CD4-positive, alpha-beta T cell treated with Interleukin-6 at 100 ng/mL for 8 hours (primary cell): ENCODE results near the gene NEDD1.

Source experiments
- DNase-seq: peaks from one replicate; pipeline ENCODE4 v3.0.0-alpha.2; 2020; ENCODE audit warnings: mixed read lengths, low spot score

Gene NEDD1, protein sequence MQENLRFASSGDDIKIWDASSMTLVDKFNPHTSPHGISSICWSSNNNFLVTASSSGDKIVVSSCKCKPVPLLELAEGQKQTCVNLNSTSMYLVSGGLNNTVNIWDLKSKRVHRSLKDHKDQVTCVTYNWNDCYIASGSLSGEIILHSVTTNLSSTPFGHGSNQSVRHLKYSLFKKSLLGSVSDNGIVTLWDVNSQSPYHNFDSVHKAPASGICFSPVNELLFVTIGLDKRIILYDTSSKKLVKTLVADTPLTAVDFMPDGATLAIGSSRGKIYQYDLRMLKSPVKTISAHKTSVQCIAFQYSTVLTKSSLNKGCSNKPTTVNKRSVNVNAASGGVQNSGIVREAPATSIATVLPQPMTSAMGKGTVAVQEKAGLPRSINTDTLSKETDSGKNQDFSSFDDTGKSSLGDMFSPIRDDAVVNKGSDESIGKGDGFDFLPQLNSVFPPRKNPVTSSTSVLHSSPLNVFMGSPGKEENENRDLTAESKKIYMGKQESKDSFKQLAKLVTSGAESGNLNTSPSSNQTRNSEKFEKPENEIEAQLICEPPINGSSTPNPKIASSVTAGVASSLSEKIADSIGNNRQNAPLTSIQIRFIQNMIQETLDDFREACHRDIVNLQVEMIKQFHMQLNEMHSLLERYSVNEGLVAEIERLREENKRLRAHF

DNA sequence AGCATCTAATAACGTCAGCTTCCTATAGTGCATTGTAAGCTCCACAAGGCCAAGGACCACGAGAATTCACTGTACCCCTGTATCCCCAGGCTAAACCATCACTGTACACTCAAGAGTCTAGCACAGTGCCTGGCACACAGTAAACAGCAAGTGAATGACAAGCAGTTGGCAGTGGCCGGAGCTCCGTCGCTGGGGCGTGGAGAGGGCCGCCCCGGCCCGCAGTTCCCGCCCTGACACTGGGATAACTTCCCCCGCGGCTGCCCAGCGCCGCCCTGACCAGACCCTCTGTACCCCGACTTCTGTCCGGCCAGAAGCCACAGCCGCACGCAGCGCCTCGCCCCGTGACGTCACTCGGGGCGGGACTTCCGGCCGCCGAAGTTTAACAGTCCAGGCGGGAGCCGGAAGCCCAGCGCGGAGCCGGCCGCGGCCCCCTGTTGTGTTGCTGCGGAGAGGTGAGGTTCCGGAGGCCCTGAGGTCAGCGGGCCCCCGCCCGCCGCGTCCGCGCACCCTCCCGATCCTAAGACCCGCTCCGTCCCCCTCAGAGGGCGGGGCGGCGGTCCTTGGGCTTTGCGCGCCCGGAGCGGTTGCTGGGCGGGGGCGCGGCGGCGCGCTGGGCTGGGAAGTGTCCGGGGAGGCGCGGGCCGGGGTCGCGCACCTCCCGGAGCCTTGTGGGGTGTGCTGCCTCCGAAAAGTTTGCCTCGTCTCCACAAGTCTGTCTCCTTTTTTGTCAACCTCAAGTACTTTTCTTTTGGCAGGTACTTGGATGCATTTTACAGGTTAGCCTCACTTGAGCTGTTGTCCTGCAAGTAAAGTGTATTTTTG is at the start of gene NEDD1:
Gene NEDD1 (plus strand): TSS at position 409 of the 822 bp plus-strand sequence. CDS start 2,503 bp downstream, outside the sequence.
- DNase-seq: peak; percentile 76

- DNase-seq: no peak
Observed at GRCh38 chr12:96858162-96858561, 48.9 kb upstream of the NEDD1 start.

GRCh38 chr12:96861656-96862055 is 45.4 kb upstream of the NEDD1 start:
- DNase-seq: no peak

DNA sequence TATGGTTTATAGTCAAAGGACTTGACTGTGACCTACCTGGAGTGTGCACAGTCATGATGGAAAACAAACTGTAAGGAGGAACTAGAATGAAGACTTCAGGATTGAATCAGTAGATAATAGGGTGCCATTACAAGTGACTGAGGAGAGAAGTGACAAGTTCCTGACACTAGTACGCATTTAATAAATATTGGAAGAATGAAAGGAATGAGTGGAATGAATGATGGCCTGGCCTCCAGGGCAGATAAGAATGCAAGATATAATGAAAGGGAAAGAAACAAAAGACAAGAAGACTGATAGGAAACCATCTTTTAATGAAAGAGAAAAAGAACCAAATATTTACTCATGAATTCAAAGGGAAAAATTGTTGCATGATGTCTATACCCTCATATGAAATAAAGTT is 44.7 kb upstream of the NEDD1 start:
- no peak for DNase-seq

- DNase-seq: no peak
Observed at GRCh38 chr12:96864335-96864734, 42.7 kb upstream of the NEDD1 start.

- DNase-seq: no peak
Observed at GRCh38 chr12:96866801-96867590, 40.1 kb upstream of the NEDD1 start.

GRCh38 chr12:96870946-96871345 is 36.1 kb upstream of the NEDD1 start:
- DNase-seq: no peak

DNA sequence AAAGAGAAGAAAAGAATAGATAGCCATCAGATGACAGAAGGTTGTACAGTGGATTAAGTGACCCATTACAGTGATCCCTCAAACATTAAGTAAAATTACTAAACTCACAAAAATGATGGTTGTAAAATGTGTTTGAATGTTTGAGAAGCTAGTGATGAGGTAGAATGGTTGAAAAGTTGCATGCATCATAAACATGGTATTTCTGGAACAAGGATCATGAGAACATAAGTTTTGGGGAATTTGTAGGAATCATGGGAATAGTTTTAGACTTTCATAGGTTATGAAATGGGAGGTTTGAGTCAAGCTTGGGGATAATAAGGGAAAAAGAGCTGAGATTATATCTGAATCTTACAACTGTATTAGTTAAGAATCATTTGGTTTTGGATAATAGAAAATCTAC is 34.1 kb upstream of the NEDD1 start:
- DNase-seq: no peak

DNA sequence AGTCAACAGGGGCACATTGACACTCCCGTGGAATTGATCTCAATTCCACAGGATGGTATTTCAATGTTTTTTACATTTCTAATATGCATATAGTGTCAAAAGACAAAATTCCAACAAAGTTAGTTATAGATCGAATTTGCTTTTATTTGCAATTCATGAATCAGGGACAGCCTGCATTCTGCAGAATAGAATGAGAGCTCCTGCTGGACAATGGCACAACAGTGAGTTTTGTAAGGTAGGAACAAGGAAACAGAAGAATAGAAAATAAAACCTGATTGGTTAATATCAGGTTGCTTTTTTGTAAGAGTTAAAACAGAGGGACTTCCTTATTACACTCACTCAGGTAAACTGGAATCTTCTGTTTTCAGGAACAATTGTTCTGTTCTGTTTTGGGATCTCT is 32.8 kb upstream of the NEDD1 start:
- no peak for DNase-seq

- no peak for DNase-seq
Observed at GRCh38 chr12:96876966-96877365, 30.1 kb upstream of the NEDD1 start.

GRCh38 chr12:96878704-96879103 is 28.4 kb upstream of the NEDD1 start:
- DNase-seq: no peak

- no peak for DNase-seq
Observed at GRCh38 chr12:96879301-96879700, 27.8 kb upstream of the NEDD1 start.

- no peak for DNase-seq
Observed at GRCh38 chr12:96880220-96880619, 26.8 kb upstream of the NEDD1 start.

DNA sequence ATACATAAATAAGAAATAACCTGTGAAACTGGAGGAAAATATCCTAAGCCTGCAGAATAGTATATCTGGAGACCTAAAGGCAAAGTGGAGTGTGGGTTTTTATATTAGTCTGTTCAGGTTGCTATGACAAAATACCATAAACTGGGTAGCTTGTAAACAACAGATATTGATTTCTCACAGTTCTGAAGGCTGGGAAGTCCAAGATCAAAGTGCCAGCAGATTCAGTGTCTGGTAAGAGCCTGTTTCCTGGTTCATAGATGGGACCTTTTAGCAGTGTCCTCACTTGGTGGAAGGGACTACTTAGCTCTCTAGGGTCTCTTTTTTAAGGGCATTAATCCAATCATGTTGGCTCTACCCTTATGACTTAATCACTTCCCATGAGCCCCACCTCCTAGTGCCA is 25.4 kb upstream of the NEDD1 start:
- DNase-seq: no peak

DNA sequence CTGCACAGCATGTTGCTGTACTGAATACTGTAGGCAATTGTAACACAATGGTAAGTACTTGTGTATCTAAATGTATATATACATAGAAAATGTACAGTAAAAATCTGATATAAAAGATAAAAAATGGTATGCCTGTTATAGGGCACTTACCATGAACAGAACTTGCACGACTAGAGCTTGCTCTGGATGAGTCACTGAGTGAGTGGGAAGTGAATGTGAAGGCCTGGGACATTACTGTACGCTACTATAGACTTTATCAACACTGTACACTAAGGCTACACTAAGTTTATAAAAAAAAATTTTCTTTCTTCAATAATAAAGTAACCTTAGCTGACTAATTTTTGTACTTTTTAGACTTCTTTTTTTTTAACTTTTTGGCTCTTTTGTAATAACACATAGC is 24.2 kb upstream of the NEDD1 start:
- no peak for DNase-seq

- no peak for DNase-seq
Observed at GRCh38 chr12:96883571-96883970, 23.5 kb upstream of the NEDD1 start.

DNA sequence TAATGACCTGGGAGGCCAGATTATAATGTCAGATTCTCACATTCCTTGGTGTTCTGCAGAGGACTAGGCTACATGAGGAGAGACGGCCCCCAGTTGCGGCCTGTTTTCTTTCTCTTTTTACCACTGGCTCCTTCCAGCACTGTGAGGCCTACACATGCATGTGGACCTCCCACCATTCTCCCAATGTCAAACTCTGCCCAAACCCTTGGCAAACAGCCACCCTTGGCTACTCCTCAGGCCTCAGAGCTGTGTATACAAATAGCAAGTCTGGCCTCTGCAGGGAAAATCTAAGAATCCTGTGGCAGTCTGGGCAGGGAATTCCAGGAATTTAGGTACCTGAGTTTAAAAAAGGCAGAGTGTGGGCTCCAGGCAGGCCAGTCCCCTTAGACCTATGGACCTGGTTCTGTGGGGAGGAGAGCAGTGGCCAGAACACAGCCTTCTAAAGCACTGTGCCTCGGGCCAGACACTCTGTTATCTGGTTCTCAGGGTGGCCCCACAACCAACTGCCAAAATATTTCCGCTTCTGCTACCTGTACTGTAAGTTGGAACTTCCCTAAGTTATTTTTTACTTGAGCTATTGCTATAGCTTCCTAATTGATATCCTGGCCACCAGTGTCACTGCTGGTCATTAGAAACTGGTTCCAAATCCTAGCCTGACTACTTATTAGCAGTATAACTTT is 19.9 kb upstream of the NEDD1 start:
- DNase-seq: no peak

DNA sequence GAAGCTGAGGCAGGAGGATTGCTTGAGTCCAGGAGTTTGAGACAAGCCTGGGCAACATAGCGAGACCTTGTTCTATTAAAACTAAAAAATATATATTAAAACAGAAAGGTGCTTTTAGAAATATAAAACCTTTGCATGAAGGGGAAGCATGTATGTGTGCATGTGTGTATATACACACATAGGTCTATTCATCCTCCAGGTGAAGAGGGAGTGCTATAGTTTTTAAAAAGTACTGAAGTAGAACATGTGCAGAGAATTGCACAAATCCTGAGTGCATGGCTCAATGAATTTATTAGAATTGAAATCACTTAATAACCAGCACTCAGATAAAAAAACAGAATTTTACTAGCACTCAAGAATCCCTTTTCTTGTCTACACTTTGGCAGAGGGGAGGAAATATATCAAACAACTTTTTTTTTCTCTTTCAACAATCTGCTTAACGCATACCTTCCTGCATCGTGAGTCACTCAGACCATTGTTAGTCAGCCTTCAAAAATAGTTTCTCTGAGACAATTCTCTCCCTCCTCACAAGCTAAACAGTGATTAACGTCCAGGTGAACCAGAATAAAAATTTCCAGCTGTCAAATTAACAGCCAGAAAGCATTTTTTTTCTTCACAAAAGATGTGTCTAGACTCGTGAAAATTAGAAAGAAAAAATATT is 17.7 kb upstream of the NEDD1 start:
- no peak for DNase-seq

DNA sequence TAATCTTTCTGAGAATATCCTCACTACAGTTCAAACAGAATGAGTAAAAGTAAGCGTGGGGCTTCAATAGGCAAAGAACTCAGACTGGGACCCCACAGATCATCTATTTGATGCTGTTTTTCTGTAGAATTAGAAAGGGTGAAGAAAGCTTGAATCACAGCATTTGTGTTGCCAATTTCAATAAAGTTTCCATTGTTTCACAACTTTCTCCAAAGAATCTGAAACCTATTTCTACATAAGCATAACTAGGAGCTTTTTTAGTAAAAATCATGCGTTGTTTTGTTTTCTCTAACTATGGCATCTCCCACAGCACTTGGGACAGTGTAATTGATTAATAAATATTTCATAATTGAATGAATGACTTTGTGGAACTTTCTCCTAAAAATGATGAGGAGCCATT is 16.7 kb upstream of the NEDD1 start:
- no peak for DNase-seq

GRCh38 chr12:96892104-96892503 is 15.0 kb upstream of the NEDD1 start:
- DNase-seq: no peak

DNA sequence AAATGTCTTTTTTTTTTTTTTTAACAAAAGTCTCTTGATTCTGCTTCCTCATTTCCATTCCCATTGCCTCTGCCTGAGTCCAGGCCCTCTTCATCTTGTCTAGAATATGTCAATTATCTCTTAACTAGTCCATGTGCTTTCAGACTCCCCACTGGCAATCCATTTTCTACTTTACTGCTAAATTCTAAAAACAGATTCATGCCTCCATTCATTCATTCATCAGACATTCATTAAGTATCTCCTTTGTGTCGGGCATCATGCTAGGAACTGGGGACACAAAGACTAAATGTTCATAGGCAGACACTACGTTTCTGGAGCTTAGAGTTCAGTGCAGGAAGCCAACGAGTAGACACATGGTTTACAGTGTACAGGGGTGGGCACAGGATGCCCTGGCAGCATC is 9.6 kb upstream of the NEDD1 start:
- DNase-seq: no peak
